ENCODE data around the gene GSTO2.

DNA sequence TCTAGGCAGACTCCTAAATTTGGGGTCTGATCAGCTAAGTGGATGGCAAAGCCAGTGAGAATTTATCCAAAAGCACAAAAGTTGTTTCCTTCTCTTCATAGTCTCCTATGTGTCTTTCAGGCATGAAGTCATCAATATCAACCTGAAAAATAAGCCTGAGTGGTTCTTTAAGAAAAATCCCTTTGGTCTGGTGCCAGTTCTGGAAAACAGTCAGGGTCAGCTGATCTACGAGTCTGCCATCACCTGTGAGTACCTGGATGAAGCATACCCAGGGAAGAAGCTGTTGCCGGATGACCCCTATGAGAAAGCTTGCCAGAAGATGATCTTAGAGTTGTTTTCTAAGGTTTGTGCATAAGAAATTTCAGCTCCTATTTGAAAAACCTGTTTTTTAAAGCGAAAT is 9.5 kb upstream of the GSTO2 start:
- TF ChIP-seq, protein P1, sequence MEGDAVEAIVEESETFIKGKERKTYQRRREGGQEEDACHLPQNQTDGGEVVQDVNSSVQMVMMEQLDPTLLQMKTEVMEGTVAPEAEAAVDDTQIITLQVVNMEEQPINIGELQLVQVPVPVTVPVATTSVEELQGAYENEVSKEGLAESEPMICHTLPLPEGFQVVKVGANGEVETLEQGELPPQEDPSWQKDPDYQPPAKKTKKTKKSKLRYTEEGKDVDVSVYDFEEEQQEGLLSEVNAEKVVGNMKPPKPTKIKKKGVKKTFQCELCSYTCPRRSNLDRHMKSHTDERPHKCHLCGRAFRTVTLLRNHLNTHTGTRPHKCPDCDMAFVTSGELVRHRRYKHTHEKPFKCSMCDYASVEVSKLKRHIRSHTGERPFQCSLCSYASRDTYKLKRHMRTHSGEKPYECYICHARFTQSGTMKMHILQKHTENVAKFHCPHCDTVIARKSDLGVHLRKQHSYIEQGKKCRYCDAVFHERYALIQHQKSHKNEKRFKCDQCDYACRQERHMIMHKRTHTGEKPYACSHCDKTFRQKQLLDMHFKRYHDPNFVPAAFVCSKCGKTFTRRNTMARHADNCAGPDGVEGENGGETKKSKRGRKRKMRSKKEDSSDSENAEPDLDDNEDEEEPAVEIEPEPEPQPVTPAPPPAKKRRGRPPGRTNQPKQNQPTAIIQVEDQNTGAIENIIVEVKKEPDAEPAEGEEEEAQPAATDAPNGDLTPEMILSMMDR (conservative IDR thresholded peaks at IDR 0.05), result no peak
- no peak for TF ChIP-seq ZFX (IDR thresholded peaks at IDR 0.05)
